Measurements from ENCODE around the gene STX3.

The STX3 gene

GRCh38 chr11:59716051-59716450, 39.1 kb upstream of the STX3 start:
- Histone ChIP-seq H3K4me1 (ENCODE audit: insufficient read depth, insufficient read length) (no peaks in the 10 kb centered on the region), H3K4me3 (ENCODE audit: insufficient read length, low read depth) (no peak overlapping the region), H3K27me3 (ENCODE audit: insufficient read depth, insufficient read length) (no peaks in the 10 kb centered on the region), H3K9ac (ENCODE audit: insufficient read length, low read depth) (no peak overlapping the region), H3K36me3 (ENCODE audit: insufficient read depth, insufficient read length, low read length) (no peaks in the 10 kb centered on the region), H3K9me3 (ENCODE audit: insufficient read depth, low read length) (no peaks in the 10 kb centered on the region)
- no peak for TF ChIP-seq SUZ12 (IDR thresholded peaks at IDR 0.05; ENCODE audit: extremely low read depth, insufficient read depth, insufficient read length)
- TF ChIP-seq ZNF274 (IDR thresholded peaks at IDR 0.05; ENCODE audit: low read depth, low read length) = no peak
- DNase-seq (ENCODE audit: low read depth, low spot score) = no peak

GRCh38 chr11:59719556-59719955, 35.6 kb upstream of the STX3 start:
- no peak overlapping the region for H3K4me3 ChIP-seq (ENCODE audit: insufficient read length, low read depth)
- H3K4me1 ChIP-seq (ENCODE audit: insufficient read depth, insufficient read length) = no peaks in the 10 kb centered on the region
- no peaks in the 10 kb centered on the region for H3K27me3 ChIP-seq (ENCODE audit: insufficient read depth, insufficient read length)
- H3K9me3 ChIP-seq (ENCODE audit: insufficient read depth, low read length) = no peaks in the 10 kb centered on the region
- TF ChIP-seq ZNF274 (IDR thresholded peaks at IDR 0.05; ENCODE audit: low read depth, low read length) (no peak), YY1 (IDR thresholded peaks at IDR 0.05; ENCODE audit: insufficient read depth, insufficient read length) (no peak), SUZ12 (IDR thresholded peaks at IDR 0.05; ENCODE audit: extremely low read depth, insufficient read depth, insufficient read length) (no peak)
- H3K36me3 ChIP-seq (ENCODE audit: insufficient read depth, insufficient read length, low read length) = no peaks in the 10 kb centered on the region
- DNase-seq (ENCODE audit: low read depth, low spot score) = no peak
- H3K9ac ChIP-seq (ENCODE audit: insufficient read length, low read depth) = no peak overlapping the region

GRCh38 chr11:59724066-59724465, 31.1 kb upstream of the STX3 start:
- H3K36me3 ChIP-seq (ENCODE audit: insufficient read depth, insufficient read length, low read length) = no peaks in the 10 kb centered on the region
- no peak for TF ChIP-seq SUZ12 (IDR thresholded peaks at IDR 0.05; ENCODE audit: extremely low read depth, insufficient read depth, insufficient read length)
- TF ChIP-seq ZNF274 (IDR thresholded peaks at IDR 0.05; ENCODE audit: low read depth, low read length) = no peak
- TF ChIP-seq YY1 (IDR thresholded peaks at IDR 0.05; ENCODE audit: insufficient read depth, insufficient read length) = no peak

GRCh38 chr11:59727426-59727825, 27.8 kb upstream of the STX3 start:
- H3K36me3 ChIP-seq (ENCODE audit: insufficient read depth, insufficient read length, low read length) = no peaks in the 10 kb centered on the region
- no peak overlapping the region for H3K9ac ChIP-seq (ENCODE audit: insufficient read length, low read depth)
- H3K4me3 ChIP-seq (ENCODE audit: insufficient read length, low read depth) = no peak overlapping the region
- no peaks in the 10 kb centered on the region for H3K9me3 ChIP-seq (ENCODE audit: insufficient read depth, low read length)
- TF ChIP-seq SUZ12 (IDR thresholded peaks at IDR 0.05; ENCODE audit: extremely low read depth, insufficient read depth, insufficient read length) (no peak), ZNF274 (IDR thresholded peaks at IDR 0.05; ENCODE audit: low read depth, low read length) (no peak), YY1 (IDR thresholded peaks at IDR 0.05; ENCODE audit: insufficient read depth, insufficient read length) (no peak)
- no peaks in the 10 kb centered on the region for H3K4me1 ChIP-seq (ENCODE audit: insufficient read depth, insufficient read length)
- H3K27me3 ChIP-seq (ENCODE audit: insufficient read depth, insufficient read length) = no peaks in the 10 kb centered on the region
- DNase-seq (ENCODE audit: low read depth, low spot score) = no peak

More at GRCh38 chr11:59724066-59724465, 31.1 kb upstream of the STX3 start:
- Histone ChIP-seq H3K9me3 (ENCODE audit: insufficient read depth, low read length) (no peaks in the 10 kb centered on the region), H3K4me3 (ENCODE audit: insufficient read length, low read depth) (no peak overlapping the region), H3K27me3 (ENCODE audit: insufficient read depth, insufficient read length) (no peaks in the 10 kb centered on the region), H3K9ac (ENCODE audit: insufficient read length, low read depth) (no peak overlapping the region), H3K4me1 (ENCODE audit: insufficient read depth, insufficient read length) (no peaks in the 10 kb centered on the region)
- DNase-seq (ENCODE audit: low read depth, low spot score) = no peak

- Histone ChIP-seq H3K27me3 (ENCODE audit: insufficient read depth, insufficient read length) (no peaks in the 10 kb centered on the region), H3K4me3 (ENCODE audit: insufficient read length, low read depth) (no peak overlapping the region), H3K9me3 (ENCODE audit: insufficient read depth, low read length) (no peaks in the 10 kb centered on the region), H3K4me1 (ENCODE audit: insufficient read depth, insufficient read length) (no peaks in the 10 kb centered on the region), H3K9ac (ENCODE audit: insufficient read length, low read depth) (no peak overlapping the region), H3K36me3 (ENCODE audit: insufficient read depth, insufficient read length, low read length) (no peaks in the 10 kb centered on the region)
- TF ChIP-seq ZNF274 (IDR thresholded peaks at IDR 0.05; ENCODE audit: low read depth, low read length) (no peak), YY1 (IDR thresholded peaks at IDR 0.05; ENCODE audit: insufficient read depth, insufficient read length) (no peak), SUZ12 (IDR thresholded peaks at IDR 0.05; ENCODE audit: extremely low read depth, insufficient read depth, insufficient read length) (no peak)
- no peak for DNase-seq (ENCODE audit: low read depth, low spot score)
These were observed 27.0 kb upstream of the STX3 start for GRCh38 chr11:59728154-59728553.

GRCh38 chr11:59728913-59729312, 26.3 kb upstream of the STX3 start:
- no peak for DNase-seq (ENCODE audit: low read depth, low spot score)
- no peaks in the 10 kb centered on the region for H3K27me3 ChIP-seq (ENCODE audit: insufficient read depth, insufficient read length)
- no peaks in the 10 kb centered on the region for H3K4me1 ChIP-seq (ENCODE audit: insufficient read depth, insufficient read length)
- H3K9ac ChIP-seq (ENCODE audit: insufficient read length, low read depth) = no peak overlapping the region
- H3K36me3 ChIP-seq (ENCODE audit: insufficient read depth, insufficient read length, low read length) = no peaks in the 10 kb centered on the region
- no peak overlapping the region for H3K4me3 ChIP-seq (ENCODE audit: insufficient read length, low read depth)
- TF ChIP-seq ZNF274 (IDR thresholded peaks at IDR 0.05; ENCODE audit: low read depth, low read length) (no peak), YY1 (IDR thresholded peaks at IDR 0.05; ENCODE audit: insufficient read depth, insufficient read length) (no peak), SUZ12 (IDR thresholded peaks at IDR 0.05; ENCODE audit: extremely low read depth, insufficient read depth, insufficient read length) (no peak)
- H3K9me3 ChIP-seq (ENCODE audit: insufficient read depth, low read length) = no peaks in the 10 kb centered on the region

GRCh38 chr11:59729834-59730233, 25.3 kb upstream of the STX3 start:
- H3K4me3 ChIP-seq (ENCODE audit: insufficient read length, low read depth) = no peak overlapping the region
- no peaks in the 10 kb centered on the region for H3K9me3 ChIP-seq (ENCODE audit: insufficient read depth, low read length)
- no peaks in the 10 kb centered on the region for H3K27me3 ChIP-seq (ENCODE audit: insufficient read depth, insufficient read length)
- H3K36me3 ChIP-seq (ENCODE audit: insufficient read depth, insufficient read length, low read length) = no peaks in the 10 kb centered on the region
- no peaks in the 10 kb centered on the region for H3K4me1 ChIP-seq (ENCODE audit: insufficient read depth, insufficient read length)
- no peak overlapping the region for H3K9ac ChIP-seq (ENCODE audit: insufficient read length, low read depth)
- TF ChIP-seq ZNF274 (IDR thresholded peaks at IDR 0.05; ENCODE audit: low read depth, low read length) = no peak
- no peak for TF ChIP-seq YY1 (IDR thresholded peaks at IDR 0.05; ENCODE audit: insufficient read depth, insufficient read length)
- TF ChIP-seq SUZ12 (IDR thresholded peaks at IDR 0.05; ENCODE audit: extremely low read depth, insufficient read depth, insufficient read length) = no peak
- DNase-seq (ENCODE audit: low read depth, low spot score) = no peak
